Sigmoid colon (tissue), 4 donors: Measurements from ENCODE around the gene TRABD2B.

Source experiments
- CTCF ChIP-seq, 4 experiments: fragments of 450-650 bp in 3 of 4; fragments of 200-600 bp in 1 of 4; IDR thresholded peaks; one replicate each; pipeline ENCODE4 v1.5.1; 2016 to 2019; ENCODE audit warnings: antibody characterized with exemption in 4 of 4, mild to moderate bottlenecking in 3 of 4, moderate library complexity in 2 of 4
- POLR2A ChIP-seq, 2 donors: fragments of 450-650 bp; IDR thresholded peaks; one replicate each; pipeline ENCODE4 v1.6.1; 2016; ENCODE audit warnings: antibody characterized with exemption in 2 of 2, mild to moderate bottlenecking in 2 of 2, moderate library complexity in 2 of 2
- POLR2AphosphoS5 ChIP-seq, 4 donors: sonication (generic); formaldehyde crosslinking; IDR thresholded peaks; one replicate each; pipeline ENCODE4 v1.6.1; 2017; ENCODE audit warnings: antibody characterized with exemption in 4 of 4

DNA sequence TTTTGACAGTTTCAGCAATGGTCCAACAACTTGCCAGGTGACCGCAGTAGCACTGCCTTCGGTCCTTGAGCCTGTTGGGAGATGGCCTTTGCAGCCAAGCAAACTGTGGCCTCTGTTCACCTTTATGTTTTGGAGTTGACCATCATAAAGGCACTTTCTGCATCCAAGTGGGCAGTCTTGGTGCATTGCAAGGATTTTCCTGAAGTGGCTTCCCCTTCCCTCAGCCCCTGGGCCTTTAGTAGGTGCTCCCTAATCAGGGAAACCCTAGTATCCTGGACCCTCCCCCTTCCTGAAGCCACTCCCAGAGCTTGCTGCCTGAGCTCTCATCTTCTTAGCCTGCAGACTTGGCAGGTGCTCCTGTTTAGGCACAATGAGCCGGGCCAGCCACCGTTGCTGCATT is 140.2 kb downstream of the TRABD2B start:
- no peak for TF ChIP-seq POLR2A (IDR thresholded peaks at IDR 0.05)
- no peak for TF ChIP-seq CTCF (IDR thresholded peaks at IDR 0.05)
- no peak for TF ChIP-seq POLR2AphosphoS5 (IDR thresholded peaks at IDR 0.05)
